COLO829 (cell line): ENCODE results near the gene DNMT1.
A peak's percentile ranks its signal among the peaks of the same experiment; 100 is the strongest.
"Not testable (repeated sequence)": the region's sequence is repeated elsewhere in the genome, so short reads cannot be mapped to it uniquely, and the experiment has no call there.

Source experiments
- DNase-seq: peaks from one replicate; pipeline ENCODE4 v3.0.0; 2012; ENCODE audit warnings: low spot score

Gene DNMT1

GRCh38 chr19:10222201-10222890, 27.6 kb upstream of the DNMT1 start:
- no peak for DNase-seq

GRCh38 chr19:10220695-10221094, 25.9 kb upstream of the DNMT1 start:
- no peak for DNase-seq

- DNase-seq, result no peak
Measured at GRCh38 chr19:10219678-10220077, 24.9 kb upstream of the DNMT1 start.

GRCh38 chr19:10217085-10217484, 22.3 kb upstream of the DNMT1 start:
- DNase-seq, result no peak

- DNase-seq, result no peak
Measured at GRCh38 chr19:10214784-10215183, 20.0 kb upstream of the DNMT1 start.

GRCh38 chr19:10211691-10212090, 16.9 kb upstream of the DNMT1 start:
- no peak for DNase-seq

GRCh38 chr19:10211061-10211460, 16.3 kb upstream of the DNMT1 start:
- DNase-seq, result no peak

GRCh38 chr19:10209315-10209714, 14.6 kb upstream of the DNMT1 start:
- DNase-seq, result no peak

GRCh38 chr19:10207026-10207425, 12.3 kb upstream of the DNMT1 start:
- no peak for DNase-seq

- no peak for DNase-seq
Measured at GRCh38 chr19:10206226-10206885, 11.6 kb upstream of the DNMT1 start.

- no peak for DNase-seq
Measured at GRCh38 chr19:10205636-10206035, 10.9 kb upstream of the DNMT1 start.

- DNase-seq, result no peak
Measured at GRCh38 chr19:10203686-10204085, 8.9 kb upstream of the DNMT1 start.

GRCh38 chr19:10201176-10201575, 6.4 kb upstream of the DNMT1 start:
- no peak for DNase-seq

GRCh38 chr19:10200101-10200500, 5.3 kb upstream of the DNMT1 start:
- DNase-seq, result not testable (repeated sequence)

GRCh38 chr19:10198889-10199644, 4.3 kb upstream of the DNMT1 start:
- not testable (repeated sequence) for DNase-seq

GRCh38 chr19:10195199-10195519, 406 bp upstream of the DNMT1 start:
- DNase-seq, result no peak

- peak; percentile 20 for DNase-seq
Measured at GRCh38 chr19:10193790-10194499, 808 bp downstream of the DNMT1 start.

- DNase-seq, result no peak
Measured at GRCh38 chr19:10192922-10193321, 1.8 kb downstream of the DNMT1 start.

- DNase-seq, result no peak
Measured at GRCh38 chr19:10191347-10191746, 3.4 kb downstream of the DNMT1 start.

- DNase-seq, result no peak
Measured at GRCh38 chr19:10190026-10190425, 4.7 kb downstream of the DNMT1 start.

- DNase-seq, result no peak
Measured at GRCh38 chr19:10189616-10190015, 5.1 kb downstream of the DNMT1 start.

- DNase-seq, result no peak
Measured at GRCh38 chr19:10187315-10187714, 7.4 kb downstream of the DNMT1 start.

GRCh38 chr19:10184636-10185035, 10.1 kb downstream of the DNMT1 start:
- no peak for DNase-seq
